ENCODE results near the gene FN1.

- TF ChIP-seq CTCF (IDR thresholded peaks at IDR 0.05) (no peak), POLR2A (IDR thresholded peaks at IDR 0.05) (no peak)
Measured at GRCh38 chr2:215376103-215376780, 59.6 kb downstream of the FN1 start.
